GM12878 (cell line): ENCODE measurements around the gene CUTC. TPM values are rescaled to one million over a fixed set of nuclear protein-coding genes. Genes with fewer than 3 reads are reported as not detected.

Source experiments
- ATAC-seq: fragments of 200-7000 bp; cut with Tn5 transposase; 3 replicates; pipeline ENCODE4 v1.9.1; 2020; ENCODE audit warnings: mild to moderate bottlenecking, moderate library complexity
- BruUV-seq: library from RNA; stranded (reverse); fragments of 400-500 nt; replicated peaks from 2 replicates; lab custom pipeline; 2021; lab: Mats Ljungman, UMichigan
- CTCF ChIA-PET: fragments of 300-600 bp; sonication (Branson Sonifier 250); formaldehyde crosslinking; extraction: SDS; loops from one replicate; lab custom pipeline; 2021; ENCODE audit warnings: inconsistent platforms; lab: Yijun Ruan, JAX
- POLR2A ChIA-PET: fragments of 350-600 bp; formaldehyde crosslinking; extraction: SDS; loops from one replicate; lab custom pipeline; 2021; ENCODE audit warnings: inconsistent platforms; lab: Charles Lee
- RAD21 ChIA-PET: fragments of 300-600 bp; sonication (Branson Sonifier 250); formaldehyde crosslinking; loops from one replicate; lab custom pipeline; 2023; ENCODE audit warnings: antibody characterized with exemption; ENCODE audit not compliant: unreplicated experiment; lab: Charles Lee
- SMC1A ChIA-PET: fragments of 300-600 bp; sonication (Branson Sonifier 250); formaldehyde crosslinking; loops from one replicate; lab custom pipeline; 2023; ENCODE audit not compliant: unreplicated experiment, uncharacterized antibody; lab: Charles Lee
- DNase-seq: peaks from one replicate; pipeline ENCODE4 v3.0.0-alpha.2; 2011; ENCODE audit warnings: low read depth, low spot score
- FAIRE-seq: peaks from 3 replicates; lab custom pipeline; 2011; peaks lifted over from hg19 to GRCh38; lab: Jason Lieb, UNC
- H2AFZ ChIP-seq: 2 replicates; pipeline ENCODE4 v1.6.0; 2011; ENCODE audit warnings: low read depth, low read length, control low read depth; ENCODE audit not compliant: control insufficient read depth
- H3K27ac ChIP-seq: 2 replicates; pipeline ENCODE4 v1.5.1; 2011; ENCODE audit warnings: control low read depth; ENCODE audit not compliant: control insufficient read depth, insufficient read depth
- H3K27me3 ChIP-seq, 2 experiments: replicated peaks in 1 of 2; 2 replicates each; pipeline versions ENCODE4 v1.6.0 to v1.6.1; 2011; ENCODE audit warnings: low read length in 1 of 2; ENCODE audit not compliant: control insufficient read depth in 2 of 2, insufficient read depth in 2 of 2
- H3K36me3 ChIP-seq, 2 experiments: 2 replicates each; pipeline ENCODE4 v1.5.1; 2011; ENCODE audit warnings: low read length in 1 of 2; ENCODE audit not compliant: control insufficient read depth in 2 of 2, insufficient read depth in 2 of 2
- H3K4me1 ChIP-seq: 2 replicates; pipeline ENCODE4 v1.6.1; 2011; ENCODE audit warnings: mild to moderate bottlenecking, low read length, moderate library complexity, mixed read lengths; ENCODE audit not compliant: control insufficient read depth, insufficient read depth
- H3K4me2 ChIP-seq: 2 replicates; pipeline ENCODE4 v1.6.0; 2011; ENCODE audit warnings: control low read depth; ENCODE audit not compliant: control insufficient read depth, insufficient read depth
- H3K4me3 ChIP-seq: fragments of 200-600 bp; sonication (generic); 2 replicates; pipeline ENCODE4 v1.5.1; 2016
- H3K79me2 ChIP-seq: 2 replicates; pipeline ENCODE4 v1.6.0; 2011; ENCODE audit warnings: low read length; ENCODE audit not compliant: control insufficient read depth, insufficient read depth
- H3K9ac ChIP-seq: 2 replicates; pipeline ENCODE4 v1.8.0; 2011; ENCODE audit warnings: low read length, control low read depth, mixed read lengths; ENCODE audit not compliant: control insufficient read depth, insufficient read depth
- H3K9me3 ChIP-seq: replicated peaks from 3 replicates; pipeline ENCODE4 v1.5.1; 2011; ENCODE audit warnings: mild to moderate bottlenecking, low read length; ENCODE audit not compliant: control insufficient read depth, insufficient read depth
- H4K20me1 ChIP-seq: 2 replicates; pipeline ENCODE4 v1.6.0; 2011; ENCODE audit not compliant: control insufficient read depth, insufficient read depth
- CHD1 ChIP-seq: IDR thresholded peaks from 2 replicates; pipeline ENCODE4 v1.6.1; 2012; ENCODE audit warnings: low read depth, low read length, improper control_type of control experiment
- EED ChIP-seq: sonication (generic); IDR thresholded peaks from 2 replicates; pipeline ENCODE4 v1.6.1; 2016; ENCODE audit warnings: antibody characterized with exemption, low read depth
- FOS ChIP-seq: IDR thresholded peaks from 3 replicates; pipeline ENCODE4 v1.6.1; 2011; ENCODE audit warnings: borderline replicate concordance; ENCODE audit not compliant: insufficient read length; ENCODE audit errors: extremely low read depth
- FOXK2 ChIP-seq: fragments of 450-650 bp; IDR thresholded peaks from 2 replicates; pipeline ENCODE4 v1.6.1; 2017; ENCODE audit warnings: mild to moderate bottlenecking, moderate library complexity
- JUND ChIP-seq: IDR thresholded peaks from 2 replicates; pipeline ENCODE4 v1.6.1; 2012; ENCODE audit warnings: low read depth, mild to moderate bottlenecking, low read length, improper control_type of control experiment, moderate library complexity
- KLF5 ChIP-seq: fragments of 450-650 bp; IDR thresholded peaks from 2 replicates; pipeline ENCODE4 v1.6.1; 2014; ENCODE audit warnings: mild to moderate bottlenecking; ENCODE audit not compliant: partially characterized antibody
- RB1 ChIP-seq: fragments of 450-650 bp; formaldehyde crosslinking; IDR thresholded peaks from 2 replicates; pipeline ENCODE4 v1.6.1; 2017; ENCODE audit warnings: mild to moderate bottlenecking, borderline replicate concordance
- RCOR1 ChIP-seq: conservative IDR thresholded peaks from 2 replicates; pipeline ENCODE4 v1.6.1; 2012; ENCODE audit warnings: low read depth, low read length, improper control_type of control experiment
- USF2 ChIP-seq: IDR thresholded peaks from 2 replicates; pipeline ENCODE4 v1.6.1; 2011; ENCODE audit warnings: low read depth, low read length, improper control_type of control experiment, borderline replicate concordance
- ZBTB4 ChIP-seq: fragments of 450-650 bp; formaldehyde crosslinking; IDR thresholded peaks from 2 replicates; pipeline ENCODE4 v1.4.0; 2022; ENCODE audit warnings: mild to moderate bottlenecking, moderate library complexity
- WGBS: methylation state at CpG from one replicate; pipeline ENCODE4 v1.1.6; 2016; ENCODE audit warnings: low lambda C conversion rate; ENCODE audit not compliant: insufficient replicate concordance, insufficient coverage; ENCODE audit errors: missing lambda C conversion rate; 5-methylcytosine and 5-hydroxymethylcytosine counted together
- in situ Hi-C: fragments of 300-500 bp; cut with MboI; formaldehyde crosslinking; loops from 9 replicates; pipeline ENCODE4 v1.14.3; 2018; ENCODE audit warnings: mixed read lengths
- intact Hi-C: fragments of 100-400 bp; cut with micrococcal nuclease; formaldehyde crosslinking; loops from one replicate; pipeline ENCODE4 v1.14.2; 2022; ENCODE audit not compliant: unreplicated experiment
- polyA plus RNA-seq, 11 experiments: library from polyadenylated mRNA; depleted of rRNA in 4 of 11; unstranded in 6 of 11; stranded (reverse) in 5 of 11; fragments of >200 nt; fragmentation: Nextera tagmentation in 4 of 11; fragmentation: Illumina TruSeq in 1 of 11; extraction: Ambion mirVana in 4 of 11; extraction: Trizol in 1 of 11; gene quantifications; 1 replicate in 1 of 11; 2 replicates in 10 of 11; pipeline versions ENCODE4 v1.2.1 to v1.2.3, GENCODE V29; 2011 to 2016; ENCODE audit warnings: inconsistent platforms in 2 of 11, missing spikeins in 2 of 11, low read depth in 1 of 11
- total RNA-seq, 4 experiments: library from RNA; depleted of rRNA in 3 of 4; stranded (reverse); fragments of >200 nt in 3 of 4; fragmentation: Illumina TruSeq in 1 of 4; extraction: Trizol in 1 of 4; gene quantifications; 2 replicates each; pipeline versions ENCODE4 v1.2.1 to v1.2.3, GENCODE V29; 2013 to 2021
- TF ChIP-seq, protein P1 (sequence below): IDR thresholded peaks from 2 replicates; pipeline ENCODE4 v1.6.1; 2012; ENCODE audit warnings: improper control_type of control experiment, low read depth, low read length; ENCODE audit not compliant: insufficient replicate concordance
- TF ChIP-seq, protein P2 (sequence below), 3 experiments: IDR thresholded peaks in 2 of 3; conservative IDR thresholded peaks in 1 of 3; 2 replicates each; pipeline ENCODE4 v1.5.1; 2011; ENCODE audit warnings: low read depth in 3 of 3, low read length in 3 of 3, mild to moderate bottlenecking in 3 of 3, control low read depth in 2 of 3, moderate library complexity in 2 of 3, inconsistent platforms in 1 of 3, mixed read lengths in 1 of 3; ENCODE audit not compliant: control insufficient read depth in 2 of 3, insufficient read depth in 1 of 3; ENCODE audit errors: extremely low read depth in 1 of 3

The CUTC gene
- total and polyA plus RNA-seq, 10 of the 15 experiments (the other 5 are each of a cell fraction or from before 2014, with no cell fraction given) = 23.8 to 71.7 (median 40.8) TPM

GRCh38 chr10:99720387-99720786 lies 11.6 kb upstream of the CUTC start:
- Histone ChIP-seq H3K4me2 (no peak overlapping the region), H3K4me1 (no peaks in the 10 kb centered on the region), H2AFZ (no peak overlapping the region), H3K79me2 (no peaks in the 10 kb centered on the region), H4K20me1 (no peaks in the 10 kb centered on the region), H3K27ac (no peak overlapping the region), H3K4me3 (no peak overlapping the region), H3K9me3 (no peaks in the 10 kb centered on the region), H3K27me3 (no peaks in the 10 kb centered on the region), H3K9ac (no peak overlapping the region), H3K36me3 (peaks cover 2 to 32% of the 10 kb centered on the region in 2 experiments; a peak in 2 of 4 replicates)
- BruUV-seq = no TSS peak
- no peak for FAIRE-seq
- in situ Hi-C loops = no loop called here
- ChIA-PET RAD21 (no interaction called here), SMC1A (no interaction called here), CTCF (interaction anchor here (3.6 kb wide), 1 partner anchor 12 kb away, joined by 10 read pairs; the partner anchor contains the start of genes COX15 and CUTC), POLR2A (no interaction called here)
- TF ChIP-seq, protein P1, sequence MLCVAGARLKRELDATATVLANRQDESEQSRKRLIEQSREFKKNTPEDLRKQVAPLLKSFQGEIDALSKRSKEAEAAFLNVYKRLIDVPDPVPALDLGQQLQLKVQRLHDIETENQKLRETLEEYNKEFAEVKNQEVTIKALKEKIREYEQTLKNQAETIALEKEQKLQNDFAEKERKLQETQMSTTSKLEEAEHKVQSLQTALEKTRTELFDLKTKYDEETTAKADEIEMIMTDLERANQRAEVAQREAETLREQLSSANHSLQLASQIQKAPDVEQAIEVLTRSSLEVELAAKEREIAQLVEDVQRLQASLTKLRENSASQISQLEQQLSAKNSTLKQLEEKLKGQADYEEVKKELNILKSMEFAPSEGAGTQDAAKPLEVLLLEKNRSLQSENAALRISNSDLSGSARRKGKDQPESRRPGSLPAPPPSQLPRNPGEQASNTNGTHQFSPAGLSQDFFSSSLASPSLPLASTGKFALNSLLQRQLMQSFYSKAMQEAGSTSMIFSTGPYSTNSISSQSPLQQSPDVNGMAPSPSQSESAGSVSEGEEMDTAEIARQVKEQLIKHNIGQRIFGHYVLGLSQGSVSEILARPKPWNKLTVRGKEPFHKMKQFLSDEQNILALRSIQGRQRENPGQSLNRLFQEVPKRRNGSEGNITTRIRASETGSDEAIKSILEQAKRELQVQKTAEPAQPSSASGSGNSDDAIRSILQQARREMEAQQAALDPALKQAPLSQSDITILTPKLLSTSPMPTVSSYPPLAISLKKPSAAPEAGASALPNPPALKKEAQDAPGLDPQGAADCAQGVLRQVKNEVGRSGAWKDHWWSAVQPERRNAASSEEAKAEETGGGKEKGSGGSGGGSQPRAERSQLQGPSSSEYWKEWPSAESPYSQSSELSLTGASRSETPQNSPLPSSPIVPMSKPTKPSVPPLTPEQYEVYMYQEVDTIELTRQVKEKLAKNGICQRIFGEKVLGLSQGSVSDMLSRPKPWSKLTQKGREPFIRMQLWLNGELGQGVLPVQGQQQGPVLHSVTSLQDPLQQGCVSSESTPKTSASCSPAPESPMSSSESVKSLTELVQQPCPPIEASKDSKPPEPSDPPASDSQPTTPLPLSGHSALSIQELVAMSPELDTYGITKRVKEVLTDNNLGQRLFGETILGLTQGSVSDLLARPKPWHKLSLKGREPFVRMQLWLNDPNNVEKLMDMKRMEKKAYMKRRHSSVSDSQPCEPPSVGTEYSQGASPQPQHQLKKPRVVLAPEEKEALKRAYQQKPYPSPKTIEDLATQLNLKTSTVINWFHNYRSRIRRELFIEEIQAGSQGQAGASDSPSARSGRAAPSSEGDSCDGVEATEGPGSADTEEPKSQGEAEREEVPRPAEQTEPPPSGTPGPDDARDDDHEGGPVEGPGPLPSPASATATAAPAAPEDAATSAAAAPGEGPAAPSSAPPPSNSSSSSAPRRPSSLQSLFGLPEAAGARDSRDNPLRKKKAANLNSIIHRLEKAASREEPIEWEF = no peak
- TF ChIP-seq USF2 (no peak), ZBTB4 (CRISPR knock-in tag) (no peak), EED (no peak), CHD1 (no peak), FOS (no peak), FOXK2 (no peak), JUND (no peak), RB1 (no peak), RCOR1 (no peak), KLF5 (no peak)
- TF ChIP-seq, protein P2, sequence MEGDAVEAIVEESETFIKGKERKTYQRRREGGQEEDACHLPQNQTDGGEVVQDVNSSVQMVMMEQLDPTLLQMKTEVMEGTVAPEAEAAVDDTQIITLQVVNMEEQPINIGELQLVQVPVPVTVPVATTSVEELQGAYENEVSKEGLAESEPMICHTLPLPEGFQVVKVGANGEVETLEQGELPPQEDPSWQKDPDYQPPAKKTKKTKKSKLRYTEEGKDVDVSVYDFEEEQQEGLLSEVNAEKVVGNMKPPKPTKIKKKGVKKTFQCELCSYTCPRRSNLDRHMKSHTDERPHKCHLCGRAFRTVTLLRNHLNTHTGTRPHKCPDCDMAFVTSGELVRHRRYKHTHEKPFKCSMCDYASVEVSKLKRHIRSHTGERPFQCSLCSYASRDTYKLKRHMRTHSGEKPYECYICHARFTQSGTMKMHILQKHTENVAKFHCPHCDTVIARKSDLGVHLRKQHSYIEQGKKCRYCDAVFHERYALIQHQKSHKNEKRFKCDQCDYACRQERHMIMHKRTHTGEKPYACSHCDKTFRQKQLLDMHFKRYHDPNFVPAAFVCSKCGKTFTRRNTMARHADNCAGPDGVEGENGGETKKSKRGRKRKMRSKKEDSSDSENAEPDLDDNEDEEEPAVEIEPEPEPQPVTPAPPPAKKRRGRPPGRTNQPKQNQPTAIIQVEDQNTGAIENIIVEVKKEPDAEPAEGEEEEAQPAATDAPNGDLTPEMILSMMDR (IDR thresholded peaks at IDR 0.05 in 2 of 3, conservative IDR thresholded peaks at IDR 0.05 in 1 of 3; ENCODE audit: control insufficient read depth in 2 of 3, extremely low read depth in 1 of 3, insufficient read depth in 1 of 3, low read depth in 3 of 3, low read length in 3 of 3) = no peak
- ATAC-seq = no peak
- no peak for DNase-seq
- WGBS = 97% methylated on average over 2 of the region's 2 CpGs
- intact Hi-C loops = no loop called here
